CD14-positive monocyte (primary cell): ENCODE results near the gene CCNJL. TPM values are rescaled to one million over a fixed set of nuclear protein-coding genes. Genes with fewer than 3 reads are reported as not detected.
A peak's percentile ranks its signal among the peaks of the same experiment; 100 is the strongest.

Experiments used
- DNase-seq, 3 donors: peaks; one replicate each; pipeline ENCODE4 v3.0.0-alpha.2; 2011 to 2022
- H2AFZ ChIP-seq: 2 replicates; pipeline ENCODE4 v1.6.0; 2012; ENCODE audit warnings: mild to moderate bottlenecking, low read depth, low read length, inconsistent platforms; ENCODE audit not compliant: insufficient read depth, poor library complexity, severe bottlenecking
- H3K27ac ChIP-seq, 2 donors: 1 replicate in 1 of 2; 2 replicates in 1 of 2; pipeline ENCODE4 v1.5.1; 2012 to 2013; ENCODE audit warnings: low read length in 2 of 2, control low read depth in 1 of 2, inconsistent platforms in 1 of 2, low read depth in 1 of 2, mild to moderate bottlenecking in 1 of 2
- H3K27me3 ChIP-seq, 2 donors: one replicate each; pipeline versions ENCODE4 v1.6.0 to v1.6.1; 2011 to 2013; ENCODE audit warnings: low read length in 2 of 2; ENCODE audit not compliant: control insufficient read depth in 2 of 2, insufficient read depth in 2 of 2
- H3K36me3 ChIP-seq, 2 donors: replicated peaks in 1 of 2; 1 replicate in 1 of 2; 2 replicates in 1 of 2; pipeline versions ENCODE4 v1.5.1 to v1.6.1; 2012 to 2013; ENCODE audit warnings: low read length in 2 of 2, control low read depth in 1 of 2, inconsistent platforms in 1 of 2, mild to moderate bottlenecking in 1 of 2; ENCODE audit not compliant: insufficient read depth in 2 of 2, control insufficient read depth in 1 of 2
- H3K4me1 ChIP-seq, 2 donors: 1 replicate in 1 of 2; 2 replicates in 1 of 2; pipeline versions ENCODE4 v1.5.1 to v1.6.1; 2012 to 2013; ENCODE audit warnings: low read length in 2 of 2, control low read depth in 1 of 2, inconsistent platforms in 1 of 2, mild to moderate bottlenecking in 1 of 2, moderate library complexity in 1 of 2; ENCODE audit not compliant: insufficient read depth in 2 of 2, control insufficient read depth in 1 of 2
- H3K4me2 ChIP-seq: replicated peaks from 2 replicates; pipeline ENCODE3; 2012; ENCODE audit warnings: low read length, moderate library complexity, mild to moderate bottlenecking; ENCODE audit not compliant: poor library complexity, severe bottlenecking; ENCODE audit errors: extremely low read depth
- H3K4me3 ChIP-seq, 3 experiments: fragments of 200-600 bp in 1 of 3; sonication (generic) in 1 of 3; replicated peaks in 1 of 3; 1 replicate in 2 of 3; 2 replicates in 1 of 3; pipeline ENCODE4 v1.5.1; 2011 to 2013; ENCODE audit warnings: low read length in 3 of 3, mild to moderate bottlenecking in 3 of 3, control low read depth in 2 of 3, low read depth in 2 of 3, inconsistent platforms in 1 of 3, moderate library complexity in 1 of 3
- H3K79me2 ChIP-seq: 2 replicates; pipeline ENCODE4 v1.6.0; 2012; ENCODE audit warnings: mild to moderate bottlenecking, control low read depth, inconsistent platforms, low read length, moderate library complexity; ENCODE audit not compliant: insufficient read depth
- H3K9ac ChIP-seq: 2 replicates; pipeline ENCODE4 v1.6.0; 2017; ENCODE audit warnings: low read length, mild to moderate bottlenecking; ENCODE audit not compliant: insufficient read depth, poor library complexity, severe bottlenecking
- H3K9me3 ChIP-seq, 2 donors: replicated peaks in 1 of 2; 1 replicate in 1 of 2; 2 replicates in 1 of 2; pipeline versions ENCODE4 v1.5.1 to v1.6.1; 2012 to 2013; ENCODE audit warnings: low read length in 2 of 2, control low read depth in 1 of 2; ENCODE audit not compliant: control insufficient read depth in 1 of 2, insufficient read depth in 1 of 2
- H4K20me1 ChIP-seq: 2 replicates; pipeline ENCODE4 v1.6.0; 2012; ENCODE audit warnings: mild to moderate bottlenecking, low read length, control low read depth, moderate library complexity; ENCODE audit not compliant: insufficient read depth
- H3K27ac Mint-ChIP-seq, 7 donors: one replicate each; pipeline ENCODE4 v1.8.0; 2020; ENCODE audit warnings: mild to moderate bottlenecking in 7 of 7, mixed read lengths in 7 of 7, moderate library complexity in 6 of 7, inconsistent platforms in 2 of 7
- H3K27me3 Mint-ChIP-seq, 3 donors: one replicate each; pipeline ENCODE4 v1.8.0; 2021 to 2022; ENCODE audit warnings: low read depth in 3 of 3, mild to moderate bottlenecking in 3 of 3, mixed read lengths in 3 of 3, moderate library complexity in 3 of 3, inconsistent platforms in 1 of 3
- H3K36me3 Mint-ChIP-seq, 2 donors: one replicate each; pipeline ENCODE4 v1.8.0; 2020; ENCODE audit warnings: mixed read lengths in 2 of 2, inconsistent platforms in 1 of 2, mild to moderate bottlenecking in 1 of 2
- H3K4me1 Mint-ChIP-seq: one replicate; pipeline ENCODE4 v1.8.0; 2020; ENCODE audit warnings: mild to moderate bottlenecking, mixed read lengths
- H3K4me3 Mint-ChIP-seq, 2 donors: one replicate each; pipeline ENCODE4 v1.8.0; 2020; ENCODE audit warnings: mild to moderate bottlenecking in 2 of 2, mixed read lengths in 2 of 2, moderate library complexity in 1 of 2
- H3K9me3 Mint-ChIP-seq, 7 donors: one replicate each; pipeline ENCODE4 v1.8.0; 2020 to 2022; ENCODE audit warnings: mixed read lengths in 7 of 7, mild to moderate bottlenecking in 6 of 7, moderate library complexity in 6 of 7, inconsistent platforms in 2 of 7
- CTCF ChIP-seq: fragments of 200-600 bp; IDR thresholded peaks from one replicate; pipeline ENCODE4 v1.8.0; 2022; ENCODE audit warnings: antibody characterized with exemption, mild to moderate bottlenecking
- WGBS: methylation state at CpG from one replicate; pipeline ENCODE4 v1.1.5; 2013; ENCODE audit warnings: missing lambda C conversion rate; ENCODE audit not compliant: insufficient coverage; 5-methylcytosine and 5-hydroxymethylcytosine counted together
- intact Hi-C, 2 donors: fragments of 100-400 bp; cut with micrococcal nuclease; formaldehyde crosslinking; loops; one replicate each; pipeline versions ENCODE4 v1.15.0 to v1.15.1; 2023
- polyA plus RNA-seq, 3 donors: library from polyadenylated mRNA; depleted of rRNA in 1 of 3; unstranded in 2 of 3; stranded (reverse) in 1 of 3; fragments of 300-500 nt in 2 of 3; fragments of >200 nt in 1 of 3; fragmentation: Illumina TruSeq in 2 of 3; gene quantifications; 1 replicate in 2 of 3; 2 replicates in 1 of 3; pipeline ENCODE4 v1.2.3, GENCODE V29; 2012 to 2021

CCNJL gene
- polyA plus RNA-seq, 3 donors = 0.03 TPM; not detected in 2

DNA sequence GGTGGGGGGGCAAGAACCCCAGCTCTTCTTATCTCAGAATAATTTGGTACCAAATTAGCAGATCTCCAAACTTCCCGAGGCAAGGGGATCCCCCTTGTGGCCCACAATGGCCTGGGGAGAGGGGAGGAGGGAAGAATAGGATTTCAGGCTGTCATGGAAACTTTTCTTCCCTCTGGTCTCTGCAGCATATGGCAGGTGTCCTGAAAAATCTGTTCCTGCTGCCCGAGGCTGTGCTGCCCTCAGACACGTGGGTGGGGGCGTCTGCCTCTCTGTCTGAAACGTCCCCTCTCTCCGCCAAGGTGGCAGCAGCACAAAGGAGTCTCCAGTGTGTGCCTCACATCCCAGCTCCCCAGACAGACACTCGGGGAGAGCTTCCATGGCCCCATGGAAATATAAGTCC, 34.0 kb downstream of the CCNJL start:
- Histone ChIP-seq H3K9ac (no peak overlapping the region), H4K20me1 (no peaks in the 10 kb centered on the region), H3K36me3 (no peaks in the 10 kb centered on the region), H3K4me2 (no peak overlapping the region), H3K27ac (no peak overlapping the region), H3K79me2 (no peaks in the 10 kb centered on the region), H2AFZ (no peak overlapping the region), H3K4me3 (no peak overlapping the region), H3K4me1 (peaks cover 6% of the 10 kb centered on the region in 2 donors), H3K9me3 (no peaks in the 10 kb centered on the region), H3K27me3 (no peaks in the 10 kb centered on the region)
- Mint-ChIP-seq H3K4me3 (no peak overlapping the region), H3K27ac (peak overlapping the region in 1 of 7 donors; percentile 5), H3K9me3 (no peaks in the 10 kb centered on the region), H3K36me3 (no peaks in the 10 kb centered on the region), H3K4me1 (peaks cover 6% of the 10 kb centered on the region), H3K27me3 (peaks cover 1 to 3% (median 2%) of the 10 kb centered on the region in 3 donors)
- no peak for DNase-seq
- WGBS = 82% methylated on average over 6 of the region's 7 CpGs
- intact Hi-C loops = no loop called here
- no peak for TF ChIP-seq CTCF

DNA sequence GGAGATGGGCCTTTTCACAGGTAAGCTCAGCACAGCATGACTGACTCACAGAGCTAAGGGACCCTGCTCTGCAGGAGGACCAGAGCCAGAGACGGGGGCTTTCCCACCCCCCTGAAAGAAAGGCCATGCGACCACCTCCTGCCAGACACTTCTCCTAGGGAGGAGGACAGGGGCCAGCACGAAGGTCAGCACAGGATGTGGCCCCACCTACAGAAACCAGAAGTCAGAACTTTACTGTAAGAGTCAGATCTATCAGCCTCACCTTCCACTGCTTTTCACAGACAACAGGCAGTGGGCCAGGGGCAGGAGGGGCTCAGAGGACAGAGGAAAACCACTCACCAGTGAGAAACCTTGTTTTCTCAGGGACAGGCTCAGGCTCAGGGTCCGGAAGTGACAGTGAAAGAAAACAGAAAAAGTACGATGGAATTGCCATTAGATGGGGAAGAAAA, 37.9 kb downstream of the CCNJL start:
- WGBS = 100% methylated on average over 1 of the region's 5 CpGs
- Histone ChIP-seq H3K27me3 (peaks cover 2% of the 10 kb centered on the region in 2 donors), H3K27ac (no peak overlapping the region), H2AFZ (no peak overlapping the region), H4K20me1 (no peaks in the 10 kb centered on the region), H3K4me1 (peaks cover 12 to 14% of the 10 kb centered on the region in 2 donors), H3K4me2 (no peak overlapping the region), H3K36me3 (no peaks in the 10 kb centered on the region), H3K9ac (no peak overlapping the region), H3K9me3 (no peaks in the 10 kb centered on the region), H3K79me2 (no peaks in the 10 kb centered on the region), H3K4me3 (no peak overlapping the region)
- peaks cover 0 to 3% of the 10 kb centered on the region in 2 donors for H3K36me3 Mint-ChIP-seq
- intact Hi-C loops = no loop called here
- peaks cover 16% of the 10 kb centered on the region for H3K4me1 Mint-ChIP-seq
- peak overlapping the region in 2 of 7 donors; percentile 58 to 61 for H3K27ac Mint-ChIP-seq
- H3K27me3 Mint-ChIP-seq = peaks cover 5 to 14% (median 9%) of the 10 kb centered on the region in 3 donors
- TF ChIP-seq CTCF = no peak
- peaks cover 0 to 3% (median 0%) of the 10 kb centered on the region in 7 donors for H3K9me3 Mint-ChIP-seq
- DNase-seq = no peak
- H3K4me3 Mint-ChIP-seq = no peak overlapping the region
